Coronary artery (tissue), 2 donors: ENCODE results near the gene FOXN3.

Experiments used
- DNase-seq: peaks from one replicate; pipeline ENCODE4 v3.0.0-alpha.2; 2017; ENCODE audit warnings: low spot score
- H3K27ac ChIP-seq, 2 donors: fragments of 200-600 bp; sonication (generic); one replicate each; pipeline ENCODE4 v1.5.1; 2016 to 2019
- H3K4me3 ChIP-seq: fragments of 200-600 bp; sonication (generic); 2 replicates; pipeline ENCODE4 v1.5.1; 2016; ENCODE audit warnings: mild to moderate bottlenecking, moderate library complexity
- CTCF ChIP-seq: fragments of 200-600 bp; sonication (generic); IDR thresholded peaks from one replicate; pipeline ENCODE4 v1.5.1; 2019; ENCODE audit warnings: antibody characterized with exemption

FOXN3 gene

DNA sequence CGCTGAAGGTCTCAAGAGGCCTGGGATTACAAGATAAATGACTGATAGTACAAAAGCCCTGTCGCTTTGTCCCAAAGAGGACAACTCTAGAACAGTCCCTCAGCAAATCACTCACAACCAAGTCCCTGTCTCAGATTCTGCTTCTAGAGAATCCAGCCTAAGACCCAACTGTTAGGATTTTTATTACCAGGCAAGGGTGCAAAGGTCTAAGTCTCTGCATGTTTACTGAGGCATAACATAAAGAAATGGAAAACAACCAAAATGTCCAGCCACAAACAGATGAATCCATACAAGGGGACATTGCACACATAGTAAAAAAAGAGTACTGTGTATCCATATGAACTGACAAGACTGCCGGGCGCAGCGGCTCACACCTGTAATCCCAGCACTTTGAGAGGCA is 104.1 kb downstream of the FOXN3 start:
- H3K27ac ChIP-seq: no peak overlapping the region
- no peak for TF ChIP-seq CTCF
- H3K4me3 ChIP-seq: no peak overlapping the region
- DNase-seq: no peak

DNA sequence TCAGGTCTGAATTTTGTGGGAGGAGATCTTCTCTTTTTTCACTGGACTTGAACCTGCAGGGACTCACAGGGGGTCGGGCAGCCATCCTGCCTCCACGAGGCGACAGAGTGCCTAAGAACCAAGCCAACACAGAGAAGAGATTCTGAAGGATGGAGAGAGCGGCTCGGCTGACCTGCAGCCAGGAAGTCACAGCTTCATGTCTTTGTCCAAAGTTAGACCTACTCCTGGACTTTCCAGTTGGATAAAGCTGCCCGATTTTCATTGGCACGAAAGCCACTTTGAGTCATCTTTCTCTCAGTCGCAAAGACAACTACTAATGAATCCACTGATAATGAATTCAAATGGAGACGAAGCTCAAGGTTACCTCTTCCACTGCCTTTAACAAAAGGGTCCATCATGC is 106.8 kb downstream of the FOXN3 start:
- DNase-seq: no peak
- no peak overlapping the region for H3K4me3 ChIP-seq
- no peak overlapping the region for H3K27ac ChIP-seq
- TF ChIP-seq CTCF: no peak

DNA sequence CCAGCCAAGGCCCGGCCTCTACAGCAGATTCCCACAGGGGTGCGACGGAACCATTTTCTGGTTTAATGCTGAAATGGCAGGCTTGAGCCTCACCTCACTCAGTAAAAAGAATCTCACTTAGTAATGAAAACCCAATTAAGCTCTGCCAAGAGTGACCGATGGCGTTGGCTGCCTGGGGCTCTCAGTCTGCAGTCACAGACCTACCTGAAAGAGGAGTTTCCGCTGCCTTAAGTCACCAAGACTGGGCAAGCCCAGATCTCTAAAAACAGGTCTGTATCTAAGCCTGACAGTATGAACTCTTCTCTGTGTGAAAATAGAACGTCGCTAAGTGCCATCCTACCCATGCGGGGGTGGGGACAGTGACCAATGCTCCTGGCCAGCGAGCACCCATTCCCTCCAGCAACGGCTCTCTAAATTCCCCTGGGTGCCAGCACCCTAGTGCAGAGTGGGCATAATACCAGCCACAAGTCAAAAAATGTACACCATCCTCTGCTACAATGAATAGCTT is 107.3 kb downstream of the FOXN3 start:
- no peak for DNase-seq
- Histone ChIP-seq H3K27ac (no peak overlapping the region), H3K4me3 (no peak overlapping the region)
- no peak for TF ChIP-seq CTCF

DNA sequence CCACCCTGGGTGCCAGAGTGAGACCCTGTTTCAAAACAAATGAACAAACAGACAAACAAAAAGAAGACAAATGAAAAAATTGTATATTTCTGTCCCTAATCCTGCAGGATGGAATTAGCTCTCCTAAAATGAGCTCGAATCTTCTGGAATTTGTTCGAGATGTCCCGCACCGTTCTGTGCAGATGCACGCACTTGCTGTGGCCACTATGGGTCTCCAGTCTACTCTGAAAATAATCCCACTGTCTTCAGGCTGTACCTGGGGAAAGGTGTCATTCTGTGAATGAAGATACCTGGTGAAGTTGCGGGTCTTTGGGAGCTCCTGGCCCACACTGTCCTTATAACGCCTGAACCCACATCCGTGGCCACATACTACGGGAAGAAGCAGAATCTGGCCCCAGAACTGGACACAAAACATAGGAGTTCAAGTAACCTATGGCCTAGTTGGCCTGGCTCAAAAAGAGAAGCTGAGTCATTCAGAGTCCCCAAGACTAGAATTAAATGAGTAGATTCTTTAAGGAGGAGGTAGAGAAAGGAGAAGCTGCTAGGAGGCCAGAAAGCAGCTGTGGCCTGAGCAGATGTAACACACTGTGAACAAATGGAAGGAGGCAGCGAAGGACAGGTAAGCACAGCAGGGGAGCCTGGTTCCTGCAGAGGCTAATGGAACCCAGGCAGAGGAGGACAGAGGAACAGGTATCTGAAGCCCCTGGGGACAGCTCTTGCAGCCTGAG is 108.6 kb downstream of the FOXN3 start:
- no peak for TF ChIP-seq CTCF
- no peak for DNase-seq
- H3K4me3 ChIP-seq: no peak overlapping the region
- H3K27ac ChIP-seq: peak overlapping the region in 1 of 2 donors; percentile 59

- TF ChIP-seq CTCF: no peak
- DNase-seq: no peak
- Histone ChIP-seq H3K27ac (no peak overlapping the region), H3K4me3 (no peak overlapping the region)
Observed at GRCh38 chr14:89307409-89307808, 109.6 kb downstream of the FOXN3 start.

DNA sequence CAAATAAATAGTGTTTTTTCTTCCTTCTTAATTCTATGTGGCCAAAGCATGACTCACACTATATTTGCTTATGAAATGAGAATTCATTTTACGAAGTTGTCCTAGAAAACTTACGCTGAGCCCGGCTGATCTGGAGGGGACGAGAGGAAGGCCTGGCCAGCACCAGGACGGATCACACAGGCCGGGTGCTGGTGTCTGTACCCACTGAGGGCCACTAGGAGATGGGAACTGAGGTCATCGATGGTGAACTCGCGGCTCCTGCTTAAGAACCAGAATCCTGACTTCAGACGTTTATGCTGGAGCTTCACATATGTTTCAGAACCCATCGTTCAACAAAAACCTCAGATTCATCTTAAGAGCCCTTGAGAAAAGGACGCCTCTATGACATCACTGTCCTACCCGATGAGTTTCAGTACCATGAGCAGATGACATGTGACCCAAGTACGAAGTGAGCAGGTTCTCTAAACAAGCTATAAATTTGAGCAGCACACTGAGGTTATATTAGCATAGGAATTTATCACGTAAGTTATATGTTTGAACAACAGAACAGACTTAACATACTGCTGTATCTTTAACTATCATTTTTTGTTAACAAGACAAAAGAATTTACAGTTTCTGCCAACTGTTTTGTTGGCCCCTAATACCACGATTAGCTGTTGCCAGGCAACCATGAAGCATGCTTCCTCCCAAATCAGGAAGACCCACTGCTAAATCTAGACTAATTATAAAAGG is 111.9 kb downstream of the FOXN3 start:
- peak overlapping the region; percentile 81 to 90 for H3K27ac ChIP-seq
- peak overlapping the region; percentile 32 for H3K4me3 ChIP-seq
- peak; percentile 79 for DNase-seq
- TF ChIP-seq CTCF: no peak
